ENCODE measurements around the gene ACOXL. TPM values are rescaled to one million over a fixed set of nuclear protein-coding genes. Genes with fewer than 3 reads are reported as not detected.
A peak's percentile ranks its signal among the peaks of the same experiment; 100 is the strongest.

The ACOXL gene
- total and polyA plus RNA-seq, 10 of the 15 experiments (the other 5 are each of a cell fraction or from before 2014, with no cell fraction given) = 0.05 to 1.3 (median 0.71) TPM

DNA sequence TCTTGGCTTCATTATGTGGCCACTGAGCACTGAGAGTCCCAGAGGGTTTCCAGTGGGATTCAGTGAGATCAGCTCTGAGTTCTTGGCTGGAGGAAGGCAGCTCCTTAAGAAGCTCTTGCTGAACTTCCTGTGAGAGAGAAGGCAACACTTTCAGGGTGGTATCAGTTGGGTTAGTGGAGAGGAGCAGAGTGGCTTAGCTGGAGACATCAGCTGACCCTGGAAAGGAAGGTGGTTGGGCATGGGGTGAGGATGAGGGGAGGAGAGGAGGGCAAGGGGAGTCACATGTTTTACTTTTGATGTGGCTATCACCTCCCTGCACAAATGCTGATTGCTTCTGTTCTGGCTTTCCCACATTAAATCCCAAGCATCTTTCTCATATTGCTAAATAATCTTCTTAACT, 95.1 kb downstream of the ACOXL start:
- H2AFZ ChIP-seq (ENCODE audit: control insufficient read depth, low read depth, low read length) = no peak overlapping the region
- no peak overlapping the region for H3K4me2 ChIP-seq (ENCODE audit: control insufficient read depth, insufficient read depth)
- H3K27me3 ChIP-seq (replicated peaks in 1 of 2; ENCODE audit: control insufficient read depth in 2 of 2, insufficient read depth in 2 of 2, low read length in 1 of 2) = no peaks in the 10 kb centered on the region; a peak in 1 of 4 replicates
- TF ChIP-seq MYC (IDR thresholded peaks at IDR 0.05; ENCODE audit: insufficient read depth, insufficient read length, insufficient replicate concordance, low read length, severe bottlenecking) (no peak), RAD51 (IDR thresholded peaks at IDR 0.05) (peak; percentile 38; the same call in 1 of the 2 replicates)
- H3K79me2 ChIP-seq (ENCODE audit: control insufficient read depth, insufficient read depth, low read length) = no peaks in the 10 kb centered on the region
- RAD21 ChIA-PET (ENCODE audit: unreplicated experiment) = interaction anchor here (1.4 kb wide), 1 partner anchor 13 kb away, joined by 3 read pairs; no protein-coding TSS in a partner anchor
- H3K27ac ChIP-seq (ENCODE audit: control insufficient read depth, insufficient read depth) = no peak overlapping the region
- in situ Hi-C loops (cut with MboI) (no loop called here), intact Hi-C loops (cut with micrococcal nuclease; ENCODE audit: unreplicated experiment) (no loop called here)
- SMC1A ChIA-PET (ENCODE audit: uncharacterized antibody, unreplicated experiment) = interaction anchor here (0.6 to 0.8 kb wide), 3 partner anchors 16 to 684 kb away, joined by 3 read pairs; no protein-coding TSS in a partner anchor
- DNase-seq (ENCODE audit: low read depth, low spot score) (no peak), FAIRE-seq (no peak), ATAC-seq (no peak)
- no peak overlapping the region for H3K9ac ChIP-seq (ENCODE audit: control insufficient read depth, insufficient read depth, low read length)
- no peak overlapping the region for H3K4me3 ChIP-seq
- POLR2A ChIA-PET = no interaction called here
- peaks cover 4% of the 10 kb centered on the region for H3K9me3 ChIP-seq (replicated peaks; ENCODE audit: control insufficient read depth, insufficient read depth, low read length)
- CTCF ChIA-PET = interaction anchor here (1.1 to 1.2 kb wide), 2 partner anchors 15 to 26 kb away, joined by 3 to 7 read pairs; no protein-coding TSS in a partner anchor
- no peaks in the 10 kb centered on the region for H3K36me3 ChIP-seq (ENCODE audit: control insufficient read depth in 2 of 2, insufficient read depth in 2 of 2, low read length in 1 of 2)
- no TSS peak for BruUV-seq (replicated peaks)
- H3K4me1 ChIP-seq (ENCODE audit: control insufficient read depth, insufficient read depth, low read length) = no peaks in the 10 kb centered on the region
- no peaks in the 10 kb centered on the region for H4K20me1 ChIP-seq (ENCODE audit: control insufficient read depth, insufficient read depth)

DNA sequence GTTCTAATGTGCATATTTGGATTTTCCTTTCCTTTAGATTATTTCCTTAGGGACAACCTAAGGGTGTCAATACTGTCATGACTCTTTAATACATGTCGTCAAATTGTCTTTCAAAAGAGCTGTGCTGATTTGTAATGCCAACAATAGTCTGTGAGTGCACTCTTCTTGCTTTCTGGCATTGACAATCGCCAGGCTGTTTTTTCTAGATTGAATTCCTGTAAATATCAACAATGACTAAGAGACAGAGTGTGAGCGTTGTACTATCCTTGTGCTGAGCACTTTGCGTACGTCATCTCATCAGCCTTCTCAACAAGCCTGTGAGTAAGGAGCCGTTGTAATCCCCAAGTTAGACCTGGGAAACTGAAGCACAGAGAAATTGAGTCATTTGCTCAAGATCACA, 96.0 kb downstream of the ACOXL start:
- Histone ChIP-seq H3K4me1 (ENCODE audit: control insufficient read depth, insufficient read depth, low read length) (peaks cover 2% of the 10 kb centered on the region; the same call in 1 of the 2 replicates), H3K27ac (ENCODE audit: control insufficient read depth, insufficient read depth) (no peak overlapping the region), H3K79me2 (ENCODE audit: control insufficient read depth, insufficient read depth, low read length) (no peaks in the 10 kb centered on the region), H3K36me3 (ENCODE audit: control insufficient read depth in 2 of 2, insufficient read depth in 2 of 2, low read length in 1 of 2) (no peaks in the 10 kb centered on the region), H3K4me3 (no peak overlapping the region), H3K4me2 (ENCODE audit: control insufficient read depth, insufficient read depth) (no peak overlapping the region), H3K9ac (ENCODE audit: control insufficient read depth, insufficient read depth, low read length) (no peak overlapping the region), H4K20me1 (ENCODE audit: control insufficient read depth, insufficient read depth) (no peaks in the 10 kb centered on the region), H3K27me3 (replicated peaks in 1 of 2; ENCODE audit: control insufficient read depth in 2 of 2, insufficient read depth in 2 of 2, low read length in 1 of 2) (no peaks in the 10 kb centered on the region; a peak in 1 of 4 replicates), H3K9me3 (replicated peaks; ENCODE audit: control insufficient read depth, insufficient read depth, low read length) (peaks cover 4% of the 10 kb centered on the region), H2AFZ (ENCODE audit: control insufficient read depth, low read depth, low read length) (no peak overlapping the region)
- WGBS (ENCODE audit: insufficient coverage, insufficient replicate concordance, low lambda C conversion rate, missing lambda C conversion rate) = 73% methylated on average over 6 of the region's 6 CpGs
- FAIRE-seq (no peak), ATAC-seq (no peak), DNase-seq (ENCODE audit: low read depth, low spot score) (no peak)
- in situ Hi-C loops (cut with MboI) (no loop called here), intact Hi-C loops (cut with micrococcal nuclease; ENCODE audit: unreplicated experiment) (no loop called here)
- CTCF ChIA-PET = interaction anchor here (1.2 kb wide), 1 partner anchor 16 kb away, joined by 7 read pairs; no protein-coding TSS in a partner anchor
- POLR2A ChIA-PET = no interaction called here
- no TSS peak for BruUV-seq (replicated peaks)
- RAD21 ChIA-PET (ENCODE audit: unreplicated experiment) = interaction anchor here (1.4 kb wide), 1 partner anchor 14 kb away, joined by 3 read pairs; no protein-coding TSS in a partner anchor
- SMC1A ChIA-PET (ENCODE audit: uncharacterized antibody, unreplicated experiment) = interaction anchor here (0.8 to 1.3 kb wide), 2 partner anchors 111 to 286 kb away, joined by 3 read pairs; no protein-coding TSS in a partner anchor
- TF ChIP-seq, protein P1, sequence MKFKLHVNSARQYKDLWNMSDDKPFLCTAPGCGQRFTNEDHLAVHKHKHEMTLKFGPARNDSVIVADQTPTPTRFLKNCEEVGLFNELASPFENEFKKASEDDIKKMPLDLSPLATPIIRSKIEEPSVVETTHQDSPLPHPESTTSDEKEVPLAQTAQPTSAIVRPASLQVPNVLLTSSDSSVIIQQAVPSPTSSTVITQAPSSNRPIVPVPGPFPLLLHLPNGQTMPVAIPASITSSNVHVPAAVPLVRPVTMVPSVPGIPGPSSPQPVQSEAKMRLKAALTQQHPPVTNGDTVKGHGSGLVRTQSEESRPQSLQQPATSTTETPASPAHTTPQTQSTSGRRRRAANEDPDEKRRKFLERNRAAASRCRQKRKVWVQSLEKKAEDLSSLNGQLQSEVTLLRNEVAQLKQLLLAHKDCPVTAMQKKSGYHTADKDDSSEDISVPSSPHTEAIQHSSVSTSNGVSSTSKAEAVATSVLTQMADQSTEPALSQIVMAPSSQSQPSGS (IDR thresholded peaks at IDR 0.05; ENCODE audit: low read length) = no peak
- TF ChIP-seq, protein P2, sequence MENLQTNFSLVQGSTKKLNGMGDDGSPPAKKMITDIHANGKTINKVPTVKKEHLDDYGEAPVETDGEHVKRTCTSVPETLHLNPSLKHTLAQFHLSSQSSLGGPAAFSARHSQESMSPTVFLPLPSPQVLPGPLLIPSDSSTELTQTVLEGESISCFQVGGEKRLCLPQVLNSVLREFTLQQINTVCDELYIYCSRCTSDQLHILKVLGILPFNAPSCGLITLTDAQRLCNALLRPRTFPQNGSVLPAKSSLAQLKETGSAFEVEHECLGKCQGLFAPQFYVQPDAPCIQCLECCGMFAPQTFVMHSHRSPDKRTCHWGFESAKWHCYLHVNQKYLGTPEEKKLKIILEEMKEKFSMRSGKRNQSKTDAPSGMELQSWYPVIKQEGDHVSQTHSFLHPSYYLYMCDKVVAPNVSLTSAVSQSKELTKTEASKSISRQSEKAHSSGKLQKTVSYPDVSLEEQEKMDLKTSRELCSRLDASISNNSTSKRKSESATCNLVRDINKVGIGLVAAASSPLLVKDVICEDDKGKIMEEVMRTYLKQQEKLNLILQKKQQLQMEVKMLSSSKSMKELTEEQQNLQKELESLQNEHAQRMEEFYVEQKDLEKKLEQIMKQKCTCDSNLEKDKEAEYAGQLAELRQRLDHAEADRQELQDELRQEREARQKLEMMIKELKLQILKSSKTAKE (IDR thresholded peaks at IDR 0.05; ENCODE audit: low read depth, poor library complexity, severe bottlenecking) = no peak
- no peak for TF ChIP-seq POU2F2 (IDR thresholded peaks at IDR 0.05; ENCODE audit: borderline replicate concordance, low read depth, low read length)
- no peak for TF ChIP-seq ZNF592 (IDR thresholded peaks at IDR 0.05)
- no peak for TF ChIP-seq SRF (IDR thresholded peaks at IDR 0.05; ENCODE audit: low read depth in 2 of 2, low read length in 2 of 2)
- TF ChIP-seq CHD2 (IDR thresholded peaks at IDR 0.05; ENCODE audit: borderline replicate concordance, low read depth, low read length) = no peak
- TF ChIP-seq YY1 (IDR thresholded peaks at IDR 0.05; ENCODE audit: low read depth, low read length) = no peak

All from GM12878 (cell line).